Measurements from ENCODE around the gene CISH.

CISH gene

DNA sequence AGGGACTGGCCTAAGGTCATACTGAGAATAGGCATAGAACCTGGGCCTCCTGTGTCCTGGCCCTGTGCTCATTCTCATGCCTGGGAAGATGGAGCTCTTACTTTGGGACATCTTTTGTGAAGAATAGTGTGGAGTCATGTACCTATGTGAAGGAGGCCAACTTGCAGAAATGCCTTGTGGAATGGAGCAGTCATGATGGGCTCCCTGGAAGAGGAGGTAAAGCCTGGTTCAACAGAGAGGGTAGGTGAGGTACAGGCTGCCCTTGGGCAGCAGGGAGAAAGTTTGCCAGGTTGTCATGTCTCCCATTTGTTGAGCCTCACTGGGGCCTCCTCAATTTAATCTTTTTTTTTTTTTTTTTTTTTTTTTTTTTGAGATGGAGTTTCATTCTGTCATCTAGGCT is 23.5 kb upstream of the CISH start:
- Histone ChIP-seq H3K9ac (ENCODE audit: low read length) (no peak overlapping the region), H4K20me1 (ENCODE audit: low read depth, low read length) (no peaks in the 10 kb centered on the region), H3K4me3 (ENCODE audit: insufficient read depth, low read length, poor library complexity, severe bottlenecking) (no peak overlapping the region), H3K27ac (ENCODE audit: low read depth, low read length) (no peak overlapping the region), H3F3A (ENCODE audit: insufficient read depth) (no peaks in the 10 kb centered on the region), H3K4me2 (ENCODE audit: low read depth, low read length, poor library complexity, severe bottlenecking) (no peak overlapping the region), H2AFZ (ENCODE audit: low read depth, low read length, severe bottlenecking) (no peak overlapping the region), H3K36me3 (ENCODE audit: low read length) (no peaks in the 10 kb centered on the region), H3K27me3 (ENCODE audit: low read length) (no peaks in the 10 kb centered on the region), H3K9me2 (replicated peaks; ENCODE audit: insufficient read depth, low read length) (no peaks in the 10 kb centered on the region), H3K79me2 (ENCODE audit: insufficient read depth, low read length) (no peaks in the 10 kb centered on the region), H3K9me3 (ENCODE audit: insufficient read depth, low read length) (no peaks in the 10 kb centered on the region)
- TF ChIP-seq CTCF (IDR thresholded peaks at IDR 0.05; ENCODE audit: insufficient read depth, low read length, poor library complexity, severe bottlenecking), result no peak
- no peak for TF ChIP-seq EZH2phosphoT487 (conservative IDR thresholded peaks at IDR 0.05; ENCODE audit: low read length)

GRCh38 chr3:50633230-50633790 is 21.7 kb upstream of the CISH start:
- Histone ChIP-seq H2AFZ (ENCODE audit: low read depth, low read length, severe bottlenecking) (no peak overlapping the region), H3K9me2 (replicated peaks; ENCODE audit: insufficient read depth, low read length) (no peaks in the 10 kb centered on the region), H3K36me3 (ENCODE audit: low read length) (no peaks in the 10 kb centered on the region), H3K79me2 (ENCODE audit: insufficient read depth, low read length) (no peaks in the 10 kb centered on the region), H3F3A (ENCODE audit: insufficient read depth) (no peaks in the 10 kb centered on the region), H3K27me3 (ENCODE audit: low read length) (no peaks in the 10 kb centered on the region), H3K9ac (ENCODE audit: low read length) (no peak overlapping the region), H4K20me1 (ENCODE audit: low read depth, low read length) (no peaks in the 10 kb centered on the region), H3K4me2 (ENCODE audit: low read depth, low read length, poor library complexity, severe bottlenecking) (no peak overlapping the region), H3K4me3 (ENCODE audit: insufficient read depth, low read length, poor library complexity, severe bottlenecking) (no peak overlapping the region), H3K9me3 (ENCODE audit: insufficient read depth, low read length) (no peaks in the 10 kb centered on the region), H3K27ac (ENCODE audit: low read depth, low read length) (no peak overlapping the region)
- TF ChIP-seq EZH2phosphoT487 (conservative IDR thresholded peaks at IDR 0.05; ENCODE audit: low read length) (no peak), CTCF (IDR thresholded peaks at IDR 0.05; ENCODE audit: insufficient read depth, low read length, poor library complexity, severe bottlenecking) (no peak)

DNA sequence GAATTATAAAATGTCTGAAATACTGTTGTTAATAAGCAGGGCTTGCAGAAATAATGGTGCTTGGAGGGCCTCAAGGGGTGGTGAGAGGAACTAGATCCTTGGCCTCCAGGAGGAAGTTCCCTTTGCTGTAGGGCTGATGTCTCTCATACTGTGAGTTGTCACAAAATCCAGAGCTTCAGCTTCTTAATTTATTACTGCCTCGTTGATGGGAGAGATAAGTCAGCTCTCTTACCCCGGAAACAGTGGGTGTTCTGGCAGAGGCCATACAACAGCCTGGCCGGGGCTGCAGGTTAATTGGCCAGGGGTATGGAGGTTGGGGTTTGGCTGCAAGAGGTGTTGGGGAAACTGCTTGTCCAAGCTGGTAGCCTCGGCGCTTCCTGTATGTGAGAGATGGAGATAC is 20.9 kb upstream of the CISH start:
- no peaks in the 10 kb centered on the region for H3F3A ChIP-seq (ENCODE audit: insufficient read depth)
- H3K27me3 ChIP-seq (ENCODE audit: low read length), result no peaks in the 10 kb centered on the region
- no peak overlapping the region for H3K4me2 ChIP-seq (ENCODE audit: low read depth, low read length, poor library complexity, severe bottlenecking)
- no peaks in the 10 kb centered on the region for H3K9me2 ChIP-seq (replicated peaks; ENCODE audit: insufficient read depth, low read length)
- H3K27ac ChIP-seq (ENCODE audit: low read depth, low read length), result no peak overlapping the region
- H3K9ac ChIP-seq (ENCODE audit: low read length), result no peak overlapping the region
- H2AFZ ChIP-seq (ENCODE audit: low read depth, low read length, severe bottlenecking), result no peak overlapping the region
- no peaks in the 10 kb centered on the region for H3K79me2 ChIP-seq (ENCODE audit: insufficient read depth, low read length)
- no peaks in the 10 kb centered on the region for H3K9me3 ChIP-seq (ENCODE audit: insufficient read depth, low read length)
- H4K20me1 ChIP-seq (ENCODE audit: low read depth, low read length), result no peaks in the 10 kb centered on the region
- H3K36me3 ChIP-seq (ENCODE audit: low read length), result no peaks in the 10 kb centered on the region
- TF ChIP-seq EZH2phosphoT487 (conservative IDR thresholded peaks at IDR 0.05; ENCODE audit: low read length) (no peak), CTCF (IDR thresholded peaks at IDR 0.05; ENCODE audit: insufficient read depth, low read length, poor library complexity, severe bottlenecking) (no peak)
- no peak overlapping the region for H3K4me3 ChIP-seq (ENCODE audit: insufficient read depth, low read length, poor library complexity, severe bottlenecking)
